ENCODE results near the gene CERCAM. TPM values are rescaled to one million over a fixed set of nuclear protein-coding genes. Genes with fewer than 3 reads are reported as not detected.

The CERCAM gene
- total and polyA plus RNA-seq, 12 donors, result 3.5 to 30.4 (median 10.0) TPM

GRCh38 chr9:128383791-128384190 lies 36.9 kb upstream of the CERCAM start:
- H3K4me1 ChIP-seq, result peaks cover 0 to 8% (median 0%) of the 10 kb centered on the region in 9 donors
- ATAC-seq (peak in 1 of 8 donors; percentile 8), DNase-seq (no peak)
- no peak for TF ChIP-seq CTCF (IDR thresholded peaks at IDR 0.05)
- WGBS, 2 donors, result 86 to 87% methylated on average over 8 of the region's 8 CpGs
- H3K9me3 ChIP-seq, result no peaks in the 10 kb centered on the region
- no peak overlapping the region for H3K27ac ChIP-seq
- peaks cover 0 to 98% (median 22%) of the 10 kb centered on the region in 9 donors for H3K36me3 ChIP-seq
- no peak overlapping the region for H3K4me3 ChIP-seq
- intact Hi-C loops (cut with DNase I), result no loop called here
- no peaks in the 10 kb centered on the region for H3K27me3 ChIP-seq

GRCh38 chr9:128384801-128385495 lies 35.7 kb upstream of the CERCAM start:
- no peak overlapping the region for H3K27ac ChIP-seq
- H3K4me1 ChIP-seq, result peaks cover 0 to 13% (median 3%) of the 10 kb centered on the region in 9 donors
- peaks cover 0 to 98% (median 26%) of the 10 kb centered on the region in 9 donors for H3K36me3 ChIP-seq
- H3K27me3 ChIP-seq, result no peaks in the 10 kb centered on the region
- no peak for DNase-seq
- TF ChIP-seq CTCF (IDR thresholded peaks at IDR 0.05), result no peak
- no peak for ATAC-seq
- intact Hi-C loops (cut with DNase I), result no loop called here
- H3K4me3 ChIP-seq, result no peak overlapping the region
- no peaks in the 10 kb centered on the region for H3K9me3 ChIP-seq
- 81 to 90% methylated on average over 7 of the region's 7 CpGs for WGBS, 2 donors

- H3K27me3 ChIP-seq, result no peaks in the 10 kb centered on the region
- DNase-seq, result no peak
- intact Hi-C loops (cut with DNase I), result no loop called here
- H3K9me3 ChIP-seq, result no peaks in the 10 kb centered on the region
- WGBS, 2 donors, result 78 to 82% methylated on average over 18 of the region's 18 CpGs
- TF ChIP-seq CTCF (IDR thresholded peaks at IDR 0.05), result no peak
- H3K36me3 ChIP-seq, result peaks cover 0 to 99% (median 26%) of the 10 kb centered on the region in 9 donors
- H3K27ac ChIP-seq, result no peak overlapping the region
- no peak overlapping the region for H3K4me3 ChIP-seq
- ATAC-seq, result no peak
- peaks cover 0 to 13% (median 3%) of the 10 kb centered on the region in 9 donors for H3K4me1 ChIP-seq
Measured at GRCh38 chr9:128385496-128386460, 34.9 kb upstream of the CERCAM start.

GRCh38 chr9:128388150-128388549 lies 32.5 kb upstream of the CERCAM start:
- Histone ChIP-seq H3K27ac (no peak overlapping the region), H3K4me3 (no peak overlapping the region), H3K4me1 (peaks cover 0 to 6% (median 0%) of the 10 kb centered on the region in 9 donors), H3K9me3 (no peaks in the 10 kb centered on the region), H3K27me3 (peaks cover 0 to 11% (median 0%) of the 10 kb centered on the region in 7 donors), H3K36me3 (peaks cover 0 to 97% (median 26%) of the 10 kb centered on the region in 9 donors)
- intact Hi-C loops (cut with DNase I), result no loop called here
- ATAC-seq (no peak), DNase-seq (no peak)
- WGBS, 2 donors, result 93 to 94% methylated on average over 10 of the region's 10 CpGs
- TF ChIP-seq CTCF (IDR thresholded peaks at IDR 0.05), result no peak

All from heart right ventricle (tissue), 16 donors.